NT2/D1 (cell line): ENCODE results near the gene BCL2L11.

Source experiments
- YY1 ChIP-seq: IDR thresholded peaks from 2 replicates; pipeline ENCODE4 v1.6.1; 2011; ENCODE audit not compliant: insufficient read length, insufficient read depth
- ZNF274 ChIP-seq: IDR thresholded peaks from 2 replicates; pipeline ENCODE4 v1.6.1; 2011; ENCODE audit warnings: mild to moderate bottlenecking, low read depth, low read length

DNA sequence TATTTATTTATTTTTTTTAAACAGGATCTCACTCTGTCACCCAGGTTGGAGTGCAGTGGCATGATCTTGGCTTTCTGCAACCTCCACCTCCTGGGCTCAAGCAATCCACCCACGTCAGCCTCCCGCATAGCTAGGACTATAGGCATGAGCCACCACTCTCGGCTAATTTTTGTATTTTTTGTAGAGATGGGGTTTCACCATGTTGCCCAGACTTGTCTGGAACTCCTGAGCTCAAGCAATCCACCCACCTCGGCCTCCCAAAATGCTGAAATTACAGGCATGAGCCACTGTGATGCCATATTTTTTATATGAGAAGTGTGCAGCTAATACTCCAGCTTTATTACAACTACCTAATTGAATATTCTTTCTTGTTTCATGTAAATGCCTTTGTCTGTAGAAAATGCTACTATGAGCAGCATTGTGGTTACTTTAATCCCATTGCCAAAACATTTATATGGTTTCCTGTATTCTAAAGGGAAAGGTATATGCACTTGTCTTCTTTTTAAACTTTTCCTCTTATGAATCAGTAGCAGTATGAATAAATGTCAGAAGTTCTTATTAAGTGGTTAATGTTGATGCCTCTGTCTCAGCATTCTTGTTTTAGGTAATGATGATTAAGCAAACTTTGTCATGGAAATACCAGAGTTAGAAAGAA is 9.5 kb upstream of the BCL2L11 start:
- no peak for TF ChIP-seq ZNF274
- no peak for TF ChIP-seq YY1
